HCT116 (cell line): ENCODE data around the gene KLHL15. TPM values are rescaled to one million over a fixed set of nuclear protein-coding genes. Genes with fewer than 3 reads are reported as not detected.

ENCODE experiments used
- ATAC-seq: fragments of 200-7000 bp; cut with Tn5 transposase; 2 replicates; pipeline ENCODE4 v1.9.1; 2020; ENCODE audit warnings: mild to moderate bottlenecking, moderate library complexity
- BruUV-seq: library from RNA; stranded (reverse); fragments of 400-500 nt; replicated peaks from 2 replicates; lab custom pipeline; 2021; lab: Mats Ljungman, UMichigan
- CTCF ChIA-PET: fragments of 300-600 bp; sonication (Branson Sonifier 250); formaldehyde crosslinking; loops from one replicate; lab custom pipeline; 2021; ENCODE audit warnings: antibody characterized with exemption; lab: Charles Lee
- POLR2A ChIA-PET: fragments of 300-600, 350-600 bp; sonication (Branson Sonifier 250); formaldehyde crosslinking; loops from one replicate; lab custom pipeline; 2021; ENCODE audit warnings: antibody characterized with exemption; lab: Charles Lee
- RAD21 ChIA-PET, 2 experiments: fragments of 300-600 bp; sonication (Branson Sonifier 250); formaldehyde crosslinking; loops; one replicate each; lab custom pipeline; 2023; ENCODE audit warnings: low total read pairs in 2 of 2; ENCODE audit not compliant: uncharacterized antibody in 2 of 2, unreplicated experiment in 2 of 2, low non-redundant PET in 1 of 2; lab: Charles Lee
- DNase-seq: peaks from one replicate; pipeline ENCODE4 v3.0.0-alpha.2; 2010; ENCODE audit warnings: low read depth, low spot score
- H2AFZ ChIP-seq: fragments of 200-600 bp; shearing (Covaris generic), sonication (generic); 2 replicates; pipeline ENCODE4 v1.6.1; 2017; ENCODE audit warnings: low read depth, mixed run types, mixed read lengths, antibody characterized with exemption, low read length; ENCODE audit not compliant: poor library complexity, severe bottlenecking
- H3K27ac ChIP-seq: 2 replicates; pipeline ENCODE4 v1.5.1; 2012; ENCODE audit warnings: low read depth, low read length
- H3K27me3 ChIP-seq: fragments of 200-600 bp; sonication (generic); 2 replicates; pipeline ENCODE4 v1.6.1; 2016; ENCODE audit warnings: mixed run types, low read length, mixed read lengths; ENCODE audit not compliant: insufficient read depth
- H3K36me3 ChIP-seq, 2 experiments: fragments of 200-500 bp in 1 of 2; fragments of 200-600 bp in 1 of 2; sonication (Bioruptor generic) in 1 of 2; sonication (generic) in 1 of 2; 2 replicates each; pipeline versions ENCODE4 v1.5.1 to v1.6.1; 2014 to 2016; ENCODE audit warnings: low read length in 2 of 2, inconsistent platforms in 1 of 2, mixed read lengths in 1 of 2, mixed run types in 1 of 2; ENCODE audit not compliant: insufficient read depth in 2 of 2, control insufficient read depth in 1 of 2
- H3K4me1 ChIP-seq, 2 experiments: fragments of 200-600 bp in 1 of 2; sonication (generic) in 1 of 2; 2 replicates each; pipeline versions ENCODE4 v1.5.1 to v1.6.1; 2012 to 2017; ENCODE audit warnings: low read length in 2 of 2, inconsistent platforms in 1 of 2, mild to moderate bottlenecking in 1 of 2, mixed read lengths in 1 of 2, mixed run types in 1 of 2, moderate library complexity in 1 of 2; ENCODE audit not compliant: insufficient read depth in 2 of 2, control insufficient read depth in 1 of 2
- H3K4me2 ChIP-seq: fragments of 200-600 bp; sonication (generic); 2 replicates; pipeline ENCODE4 v1.6.1; 2017; ENCODE audit warnings: mixed run types, low read length, mixed read lengths
- H3K4me3 ChIP-seq, 2 experiments: fragments of 200-600 bp in 1 of 2; sonication (generic) in 1 of 2; replicated peaks in 1 of 2; 2 replicates each; pipeline ENCODE4 v1.5.1; 2011 to 2016; ENCODE audit warnings: low read length in 2 of 2, control low read depth in 1 of 2, low read depth in 1 of 2, mild to moderate bottlenecking in 1 of 2, mixed read lengths in 1 of 2, mixed run types in 1 of 2
- H3K79me2 ChIP-seq: fragments of 200-600 bp; sonication (generic); 2 replicates; pipeline ENCODE4 v1.6.1; 2017; ENCODE audit warnings: mild to moderate bottlenecking, mixed run types, low read length, moderate library complexity, mixed read lengths; ENCODE audit not compliant: insufficient read depth
- H3K9ac ChIP-seq: fragments of 200-600 bp; sonication (generic); 2 replicates; pipeline ENCODE4 v1.6.1; 2016; ENCODE audit warnings: low read length, mixed read lengths
- H3K9me2 ChIP-seq: fragments of 200-600 bp; sonication (generic), shearing (Covaris generic); 2 replicates; pipeline ENCODE4 v1.6.1; 2017; ENCODE audit warnings: mixed run types, mild to moderate bottlenecking, moderate library complexity; ENCODE audit not compliant: insufficient read depth
- H3K9me3 ChIP-seq, 2 experiments: fragments of 200-500 bp in 1 of 2; fragments of 200-600 bp in 1 of 2; sonication (Bioruptor generic) in 1 of 2; sonication (generic) in 1 of 2; 2 replicates each; pipeline ENCODE4 v1.6.1; 2014 to 2017; ENCODE audit warnings: low read length in 2 of 2, mixed read lengths in 2 of 2, inconsistent platforms in 1 of 2, low read depth in 1 of 2, mild to moderate bottlenecking in 1 of 2, mixed run types in 1 of 2, moderate library complexity in 1 of 2; ENCODE audit not compliant: control insufficient read depth in 1 of 2, insufficient read depth in 1 of 2
- H4K20me1 ChIP-seq: fragments of 200-600 bp; sonication (generic), shearing (Covaris generic); 2 replicates; pipeline ENCODE4 v1.6.1; 2017; ENCODE audit warnings: mixed run types, mild to moderate bottlenecking, moderate library complexity; ENCODE audit not compliant: insufficient read depth
- CBX3 ChIP-seq: IDR thresholded peaks from 2 replicates; pipeline ENCODE4 v1.6.1; 2012; ENCODE audit warnings: low read depth
- CEBPB ChIP-seq: IDR thresholded peaks from 2 replicates; pipeline ENCODE4 v1.6.1; 2012; ENCODE audit warnings: low read depth
- EZH2 ChIP-seq: fragments of 200-600 bp; sonication (generic); IDR thresholded peaks from 2 replicates; pipeline ENCODE4 v1.6.1; 2017; ENCODE audit warnings: antibody characterized with exemption, mixed run types
- JUND ChIP-seq: IDR thresholded peaks from 2 replicates; pipeline ENCODE4 v1.6.1; 2012
- POLR2A ChIP-seq: IDR thresholded peaks from 2 replicates; pipeline ENCODE4 v1.7.0; 2011; ENCODE audit warnings: borderline replicate concordance; ENCODE audit not compliant: insufficient read depth, insufficient read length; ENCODE audit errors: extremely low read depth
- POLR2AphosphoS5 ChIP-seq: IDR thresholded peaks from 2 replicates; pipeline ENCODE4 v1.6.1; 2011; ENCODE audit warnings: mild to moderate bottlenecking, low read depth, low read length, moderate library complexity
- SP1 ChIP-seq: IDR thresholded peaks from 2 replicates; pipeline ENCODE4 v1.6.1; 2012; ENCODE audit warnings: low read depth
- SRF ChIP-seq: IDR thresholded peaks from 2 replicates; pipeline ENCODE4 v1.6.1; 2012; ENCODE audit warnings: low read depth
- ZNF274 ChIP-seq: fragments of 200-500 bp; sonication (Bioruptor generic); IDR thresholded peaks from 2 replicates; pipeline ENCODE4 v1.6.1; 2014; ENCODE audit warnings: mild to moderate bottlenecking, low read depth, low read length, inconsistent platforms
- intact Hi-C: fragments of 100-400 bp; cut with micrococcal nuclease; formaldehyde crosslinking; loops from 2 replicates; pipeline ENCODE4 v1.10.0; 2022
- total RNA-seq: library from RNA; stranded (reverse); gene quantifications from one replicate; pipeline ENCODE4 v1.2.1, GENCODE V29; 2021; ENCODE audit not compliant: unreplicated experiment
- TF ChIP-seq, protein P1 (sequence below): IDR thresholded peaks from 2 replicates; pipeline ENCODE4 v1.6.1; 2012
- TF ChIP-seq, protein P2 (sequence below), 3 experiments: fragments of 200-600 bp in 1 of 3; sonication (generic) in 1 of 3; IDR thresholded peaks in 2 of 3; conservative IDR thresholded peaks in 1 of 3; 2 replicates each; pipeline ENCODE4 v1.5.1; 2012 to 2017; ENCODE audit warnings: low read depth in 2 of 3, low read length in 2 of 3, antibody characterized with exemption in 1 of 3, borderline replicate concordance in 1 of 3, control low read depth in 1 of 3, mild to moderate bottlenecking in 1 of 3, mixed read lengths in 1 of 3, mixed run types in 1 of 3, moderate library complexity in 1 of 3; ENCODE audit not compliant: insufficient read depth in 1 of 3
- TF ChIP-seq, protein P3 (sequence below): IDR thresholded peaks from 2 replicates; pipeline ENCODE4 v1.6.1; 2012

The KLHL15 gene
- total RNA-seq, 1 experiment from 2014 or later, result 10.1 TPM

DNA sequence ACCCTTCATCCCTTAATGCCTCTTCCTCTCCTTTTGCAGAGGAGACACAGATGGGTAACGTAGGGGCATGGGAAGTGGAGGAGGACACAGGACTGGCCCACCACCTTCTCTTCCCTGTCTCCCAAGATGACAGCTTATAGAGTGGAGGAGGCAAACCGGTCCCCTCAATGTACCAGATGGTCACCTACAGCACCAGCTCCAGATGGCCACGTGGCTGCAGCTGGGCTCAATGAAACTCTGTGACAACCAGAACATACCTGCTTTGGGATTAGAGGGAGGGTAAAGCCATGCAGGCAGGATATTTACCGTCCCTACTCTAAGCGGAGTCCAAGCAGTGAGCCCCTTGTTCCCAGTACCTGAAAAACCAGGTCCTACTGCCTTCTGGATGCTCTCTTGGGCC, 7.5 kb upstream of the KLHL15 start:
- RAD21 ChIA-PET, result no interaction called here

More for the DNA sequence above, 7.5 kb upstream of the KLHL15 start:
- H2AFZ ChIP-seq, result no peak overlapping the region
- H3K79me2 ChIP-seq, result no peaks in the 10 kb centered on the region
- intact Hi-C loops, result no loop called here
- H3K9me2 ChIP-seq, result no peaks in the 10 kb centered on the region
- no peaks in the 10 kb centered on the region for H3K4me1 ChIP-seq
- ChIA-PET POLR2A (no interaction called here), CTCF (no interaction called here)
- H4K20me1 ChIP-seq, result no peaks in the 10 kb centered on the region
- H3K4me3 ChIP-seq, result no peak overlapping the region
- no peak overlapping the region for H3K27ac ChIP-seq
- no peaks in the 10 kb centered on the region for H3K27me3 ChIP-seq
- ATAC-seq, result no peak
- H3K9me3 ChIP-seq, result no peaks in the 10 kb centered on the region
- no TSS peak for BruUV-seq
- H3K9ac ChIP-seq, result no peak overlapping the region
- TF ChIP-seq POLR2AphosphoS5, result no peak
- no peak for TF ChIP-seq JUND
- TF ChIP-seq, protein P1, sequence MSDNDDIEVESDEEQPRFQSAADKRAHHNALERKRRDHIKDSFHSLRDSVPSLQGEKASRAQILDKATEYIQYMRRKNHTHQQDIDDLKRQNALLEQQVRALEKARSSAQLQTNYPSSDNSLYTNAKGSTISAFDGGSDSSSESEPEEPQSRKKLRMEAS, result no peak
- TF ChIP-seq, protein P2, sequence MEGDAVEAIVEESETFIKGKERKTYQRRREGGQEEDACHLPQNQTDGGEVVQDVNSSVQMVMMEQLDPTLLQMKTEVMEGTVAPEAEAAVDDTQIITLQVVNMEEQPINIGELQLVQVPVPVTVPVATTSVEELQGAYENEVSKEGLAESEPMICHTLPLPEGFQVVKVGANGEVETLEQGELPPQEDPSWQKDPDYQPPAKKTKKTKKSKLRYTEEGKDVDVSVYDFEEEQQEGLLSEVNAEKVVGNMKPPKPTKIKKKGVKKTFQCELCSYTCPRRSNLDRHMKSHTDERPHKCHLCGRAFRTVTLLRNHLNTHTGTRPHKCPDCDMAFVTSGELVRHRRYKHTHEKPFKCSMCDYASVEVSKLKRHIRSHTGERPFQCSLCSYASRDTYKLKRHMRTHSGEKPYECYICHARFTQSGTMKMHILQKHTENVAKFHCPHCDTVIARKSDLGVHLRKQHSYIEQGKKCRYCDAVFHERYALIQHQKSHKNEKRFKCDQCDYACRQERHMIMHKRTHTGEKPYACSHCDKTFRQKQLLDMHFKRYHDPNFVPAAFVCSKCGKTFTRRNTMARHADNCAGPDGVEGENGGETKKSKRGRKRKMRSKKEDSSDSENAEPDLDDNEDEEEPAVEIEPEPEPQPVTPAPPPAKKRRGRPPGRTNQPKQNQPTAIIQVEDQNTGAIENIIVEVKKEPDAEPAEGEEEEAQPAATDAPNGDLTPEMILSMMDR (IDR thresholded peaks at IDR 0.05 in 2 of 3, conservative IDR thresholded peaks at IDR 0.05 in 1 of 3; ENCODE audit: borderline replicate concordance in 1 of 3, insufficient read depth in 1 of 3, low read depth in 2 of 3, low read length in 2 of 3), result no peak
- TF ChIP-seq, protein P3, sequence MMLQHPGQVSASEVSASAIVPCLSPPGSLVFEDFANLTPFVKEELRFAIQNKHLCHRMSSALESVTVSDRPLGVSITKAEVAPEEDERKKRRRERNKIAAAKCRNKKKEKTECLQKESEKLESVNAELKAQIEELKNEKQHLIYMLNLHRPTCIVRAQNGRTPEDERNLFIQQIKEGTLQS, result no peak
- TF ChIP-seq CEBPB, result no peak
- TF ChIP-seq ZNF274, result no peak
- no peak for TF ChIP-seq SRF
- no peak for TF ChIP-seq CBX3
- TF ChIP-seq SP1, result no peak
- TF ChIP-seq POLR2A, result no peak
- no peak for TF ChIP-seq EZH2
- TF ChIP-seq, all 23 proteins: peak for 0
- DNase-seq, result no peak
- H3K4me2 ChIP-seq, result no peak overlapping the region
- no peaks in the 10 kb centered on the region for H3K36me3 ChIP-seq
